HCT116 (cell line): Measurements from ENCODE around the gene IGFLR1. TPM values are rescaled to one million over a fixed set of nuclear protein-coding genes. Genes with fewer than 3 reads are reported as not detected.

ENCODE experiments used
- ATAC-seq: fragments of 200-7000 bp; cut with Tn5 transposase; 2 replicates; pipeline ENCODE4 v1.9.1; 2020; ENCODE audit warnings: mild to moderate bottlenecking, moderate library complexity
- BruUV-seq: library from RNA; stranded (reverse); fragments of 400-500 nt; replicated peaks from 2 replicates; lab custom pipeline; 2021; lab: Mats Ljungman, UMichigan
- CTCF ChIA-PET: fragments of 300-600 bp; sonication (Branson Sonifier 250); formaldehyde crosslinking; loops from one replicate; lab custom pipeline; 2021; ENCODE audit warnings: antibody characterized with exemption; lab: Charles Lee
- POLR2A ChIA-PET: fragments of 300-600, 350-600 bp; sonication (Branson Sonifier 250); formaldehyde crosslinking; loops from one replicate; lab custom pipeline; 2021; ENCODE audit warnings: antibody characterized with exemption; lab: Charles Lee
- RAD21 ChIA-PET, 2 experiments: fragments of 300-600 bp; sonication (Branson Sonifier 250); formaldehyde crosslinking; loops; one replicate each; lab custom pipeline; 2023; ENCODE audit warnings: low total read pairs in 2 of 2; ENCODE audit not compliant: uncharacterized antibody in 2 of 2, unreplicated experiment in 2 of 2, low non-redundant PET in 1 of 2; lab: Charles Lee
- DNase-seq: peaks from one replicate; pipeline ENCODE4 v3.0.0-alpha.2; 2010; ENCODE audit warnings: low read depth, low spot score
- H2AFZ ChIP-seq: fragments of 200-600 bp; shearing (Covaris generic), sonication (generic); 2 replicates; pipeline ENCODE4 v1.6.1; 2017; ENCODE audit warnings: low read depth, mixed run types, mixed read lengths, antibody characterized with exemption, low read length; ENCODE audit not compliant: poor library complexity, severe bottlenecking
- H3K27ac ChIP-seq: 2 replicates; pipeline ENCODE4 v1.5.1; 2012; ENCODE audit warnings: low read depth, low read length
- H3K27me3 ChIP-seq: fragments of 200-600 bp; sonication (generic); 2 replicates; pipeline ENCODE4 v1.6.1; 2016; ENCODE audit warnings: mixed run types, low read length, mixed read lengths; ENCODE audit not compliant: insufficient read depth
- H3K36me3 ChIP-seq, 2 experiments: fragments of 200-500 bp in 1 of 2; fragments of 200-600 bp in 1 of 2; sonication (Bioruptor generic) in 1 of 2; sonication (generic) in 1 of 2; 2 replicates each; pipeline versions ENCODE4 v1.5.1 to v1.6.1; 2014 to 2016; ENCODE audit warnings: low read length in 2 of 2, inconsistent platforms in 1 of 2, mixed read lengths in 1 of 2, mixed run types in 1 of 2; ENCODE audit not compliant: insufficient read depth in 2 of 2, control insufficient read depth in 1 of 2
- H3K4me1 ChIP-seq, 2 experiments: fragments of 200-600 bp in 1 of 2; sonication (generic) in 1 of 2; 2 replicates each; pipeline versions ENCODE4 v1.5.1 to v1.6.1; 2012 to 2017; ENCODE audit warnings: low read length in 2 of 2, inconsistent platforms in 1 of 2, mild to moderate bottlenecking in 1 of 2, mixed read lengths in 1 of 2, mixed run types in 1 of 2, moderate library complexity in 1 of 2; ENCODE audit not compliant: insufficient read depth in 2 of 2, control insufficient read depth in 1 of 2
- H3K4me2 ChIP-seq: fragments of 200-600 bp; sonication (generic); 2 replicates; pipeline ENCODE4 v1.6.1; 2017; ENCODE audit warnings: mixed run types, low read length, mixed read lengths
- H3K4me3 ChIP-seq, 2 experiments: fragments of 200-600 bp in 1 of 2; sonication (generic) in 1 of 2; replicated peaks in 1 of 2; 2 replicates each; pipeline ENCODE4 v1.5.1; 2011 to 2016; ENCODE audit warnings: low read length in 2 of 2, control low read depth in 1 of 2, low read depth in 1 of 2, mild to moderate bottlenecking in 1 of 2, mixed read lengths in 1 of 2, mixed run types in 1 of 2
- H3K79me2 ChIP-seq: fragments of 200-600 bp; sonication (generic); 2 replicates; pipeline ENCODE4 v1.6.1; 2017; ENCODE audit warnings: mild to moderate bottlenecking, mixed run types, low read length, moderate library complexity, mixed read lengths; ENCODE audit not compliant: insufficient read depth
- H3K9ac ChIP-seq: fragments of 200-600 bp; sonication (generic); 2 replicates; pipeline ENCODE4 v1.6.1; 2016; ENCODE audit warnings: low read length, mixed read lengths
- H3K9me2 ChIP-seq: fragments of 200-600 bp; sonication (generic), shearing (Covaris generic); 2 replicates; pipeline ENCODE4 v1.6.1; 2017; ENCODE audit warnings: mixed run types, mild to moderate bottlenecking, moderate library complexity; ENCODE audit not compliant: insufficient read depth
- H3K9me3 ChIP-seq, 2 experiments: fragments of 200-500 bp in 1 of 2; fragments of 200-600 bp in 1 of 2; sonication (Bioruptor generic) in 1 of 2; sonication (generic) in 1 of 2; 2 replicates each; pipeline ENCODE4 v1.6.1; 2014 to 2017; ENCODE audit warnings: low read length in 2 of 2, mixed read lengths in 2 of 2, inconsistent platforms in 1 of 2, low read depth in 1 of 2, mild to moderate bottlenecking in 1 of 2, mixed run types in 1 of 2, moderate library complexity in 1 of 2; ENCODE audit not compliant: control insufficient read depth in 1 of 2, insufficient read depth in 1 of 2
- H4K20me1 ChIP-seq: fragments of 200-600 bp; sonication (generic), shearing (Covaris generic); 2 replicates; pipeline ENCODE4 v1.6.1; 2017; ENCODE audit warnings: mixed run types, mild to moderate bottlenecking, moderate library complexity; ENCODE audit not compliant: insufficient read depth
- CBX3 ChIP-seq: IDR thresholded peaks from 2 replicates; pipeline ENCODE4 v1.6.1; 2012; ENCODE audit warnings: low read depth
- CTCF ChIP-seq, 3 experiments: fragments of 200-600 bp in 1 of 3; sonication (generic) in 1 of 3; IDR thresholded peaks in 2 of 3; conservative IDR thresholded peaks in 1 of 3; 2 replicates each; pipeline ENCODE4 v1.5.1; 2012 to 2017; ENCODE audit warnings: low read depth in 2 of 3, low read length in 2 of 3, antibody characterized with exemption in 1 of 3, borderline replicate concordance in 1 of 3, control low read depth in 1 of 3, mild to moderate bottlenecking in 1 of 3, mixed read lengths in 1 of 3, mixed run types in 1 of 3, moderate library complexity in 1 of 3; ENCODE audit not compliant: insufficient read depth in 1 of 3
- EGR1 ChIP-seq: IDR thresholded peaks from 2 replicates; pipeline ENCODE4 v1.6.1; 2012; ENCODE audit warnings: low read depth
- JUND ChIP-seq: IDR thresholded peaks from 2 replicates; pipeline ENCODE4 v1.6.1; 2012
- MAX ChIP-seq: IDR thresholded peaks from 2 replicates; pipeline ENCODE4 v1.6.1; 2012
- SP1 ChIP-seq: IDR thresholded peaks from 2 replicates; pipeline ENCODE4 v1.6.1; 2012; ENCODE audit warnings: low read depth
- ZBTB33 ChIP-seq: IDR thresholded peaks from 2 replicates; pipeline ENCODE4 v1.6.1; 2011; ENCODE audit warnings: mild to moderate bottlenecking, low read length, moderate library complexity; ENCODE audit not compliant: insufficient replicate concordance; ENCODE audit errors: extremely low read depth
- ZFX ChIP-seq: fragments of 450-650 bp; IDR thresholded peaks from 2 replicates; pipeline ENCODE4 v1.6.1; 2017
- intact Hi-C: fragments of 100-400 bp; cut with micrococcal nuclease; formaldehyde crosslinking; loops from 2 replicates; pipeline ENCODE4 v1.10.0; 2022
- total RNA-seq: library from RNA; stranded (reverse); gene quantifications from one replicate; pipeline ENCODE4 v1.2.1, GENCODE V29; 2021; ENCODE audit not compliant: unreplicated experiment

The IGFLR1 gene
- total RNA-seq, 1 experiment from 2014 or later = 8.3 TPM

GRCh38 chr19:35764432-35765315 is 22.4 kb upstream of the IGFLR1 start (continued):
- TF ChIP-seq CTCF (IDR thresholded peaks at IDR 0.05 in 2 of 3, conservative IDR thresholded peaks at IDR 0.05 in 1 of 3; ENCODE audit: borderline replicate concordance in 1 of 3, insufficient read depth in 1 of 3, low read depth in 2 of 3, low read length in 2 of 3) (no peak), ZFX (no peak), CBX3 (no peak), MAX (no peak)

- Histone ChIP-seq H3K4me2 (no peak overlapping the region), H3K9me3 (no peaks in the 10 kb centered on the region), H3K27ac (no peak overlapping the region), H3K36me3 (peaks cover 6 to 12% of the 10 kb centered on the region in 2 experiments; a peak in 2 of 4 replicates), H4K20me1 (no peaks in the 10 kb centered on the region), H3K9ac (no peak overlapping the region), H3K79me2 (peaks cover 17% of the 10 kb centered on the region), H3K27me3 (no peaks in the 10 kb centered on the region), H3K4me1 (peaks cover 14 to 25% of the 10 kb centered on the region in 2 experiments), H3K9me2 (no peaks in the 10 kb centered on the region), H2AFZ (no peak overlapping the region), H3K4me3 (no peak overlapping the region)
- TF ChIP-seq SP1 = no peak
- no peak for TF ChIP-seq EGR1
- no peak for TF ChIP-seq ZBTB33
- TF ChIP-seq JUND = no peak
- BruUV-seq = no TSS peak
- intact Hi-C loops = no loop called here
- ATAC-seq = no peak
- ChIA-PET CTCF (no interaction called here), POLR2A (interaction anchor here (1.3 kb wide), 1 partner anchor 16 kb away, joined by 3 read pairs; the partner anchor contains the start of gene U2AF1L4), RAD21 (no interaction called here)
- no peak for DNase-seq
Observed at GRCh38 chr19:35760711-35761349, 18.6 kb upstream of the IGFLR1 start.
